SK-N-MC (cell line): ENCODE measurements around the gene NOP10.

ENCODE experiments used
- EZH2 ChIP-seq: fragments of 200-600 bp; sonication (generic); IDR thresholded peaks from one replicate; pipeline ENCODE4 v1.6.1; 2017; ENCODE audit warnings: antibody characterized with exemption
- FOXP2 ChIP-seq: optimal IDR thresholded peaks from 2 replicates; pipeline ENCODE3; 2011; ENCODE audit warnings: mild to moderate bottlenecking, moderate library complexity; ENCODE audit not compliant: insufficient read depth; ENCODE audit errors: extremely low read length, control extremely low read depth
- POLR2AphosphoS5 ChIP-seq: IDR thresholded peaks from 2 replicates; pipeline ENCODE4 v1.6.1; 2012; ENCODE audit warnings: mild to moderate bottlenecking, low read depth, low read length, borderline replicate concordance

- TF ChIP-seq EZH2, result no peak
- no peak for TF ChIP-seq POLR2AphosphoS5
- no peak for TF ChIP-seq FOXP2
Observed at GRCh38 chr15:34338347-34338746, 4.6 kb downstream of the NOP10 start.
